Smooth muscle cell (in vitro differentiated cells): Measurements from ENCODE around the gene INPP5A. TPM values are rescaled to one million over a fixed set of nuclear protein-coding genes. Genes with fewer than 3 reads are reported as not detected.

Experiments used
- DNase-seq: peaks from one replicate; lab custom pipeline; 2025; ENCODE audit not compliant: unreplicated experiment; lab: John Stamatoyannopoulos, UW
- H2AFZ ChIP-seq: fragments of 200-600 bp; sonication (generic); 2 replicates; pipeline ENCODE4 v1.6.0; 2016; ENCODE audit warnings: antibody characterized with exemption, low read depth, mild to moderate bottlenecking
- H3F3A ChIP-seq: fragments of 200-600 bp; sonication (generic); 2 replicates; pipeline ENCODE4 v1.6.0; 2017; ENCODE audit warnings: antibody characterized with exemption, low read depth
- H3K27ac ChIP-seq: fragments of 200-600 bp; sonication (generic); 2 replicates; pipeline ENCODE4 v1.5.1; 2016; ENCODE audit warnings: low read depth, mild to moderate bottlenecking
- H3K27me3 ChIP-seq: fragments of 200-600 bp; sonication (generic); 2 replicates; pipeline ENCODE4 v1.6.1; 2016; ENCODE audit warnings: low read depth, mild to moderate bottlenecking
- H3K36me3 ChIP-seq: fragments of 200-600 bp; sonication (generic); 2 replicates; pipeline ENCODE4 v1.5.1; 2016; ENCODE audit warnings: low read depth
- H3K4me1 ChIP-seq: fragments of 200-600 bp; sonication (generic); 2 replicates; pipeline ENCODE4 v1.5.1; 2016; ENCODE audit warnings: low read depth
- H3K4me2 ChIP-seq: fragments of 200-600 bp; sonication (generic); 2 replicates; pipeline ENCODE4 v1.6.0; 2016; ENCODE audit warnings: mild to moderate bottlenecking
- H3K4me3 ChIP-seq: fragments of 200-600 bp; sonication (generic); 2 replicates; pipeline ENCODE4 v1.5.1; 2016; ENCODE audit warnings: mild to moderate bottlenecking
- H3K79me2 ChIP-seq: fragments of 200-600 bp; sonication (generic); 2 replicates; pipeline ENCODE4 v1.6.0; 2016; ENCODE audit warnings: low read depth, mild to moderate bottlenecking
- H3K9ac ChIP-seq: fragments of 200-600 bp; sonication (generic); 2 replicates; pipeline ENCODE4 v1.6.0; 2016; ENCODE audit warnings: low read depth
- H3K9me3 ChIP-seq: fragments of 200-600 bp; sonication (generic); replicated peaks from 2 replicates; pipeline ENCODE4 v1.5.1; 2016; ENCODE audit warnings: low read depth
- H4K20me1 ChIP-seq: fragments of 200-600 bp; sonication (generic); 2 replicates; pipeline ENCODE4 v1.6.0; 2016; ENCODE audit warnings: low read depth
- CTCF ChIP-seq: fragments of 200-600 bp; sonication (generic); IDR thresholded peaks from 2 replicates; pipeline ENCODE4 v1.5.1; 2017; ENCODE audit warnings: borderline replicate concordance, mild to moderate bottlenecking, antibody characterized with exemption; ENCODE audit not compliant: insufficient read depth, poor library complexity, severe bottlenecking
- WGBS: methylation state at CpG from one replicate; pipeline ENCODE4 v1.1.7; 2016; ENCODE audit warnings: low lambda C conversion rate; 5-methylcytosine and 5-hydroxymethylcytosine counted together
- polyA plus RNA-seq: library from polyadenylated mRNA; unstranded; fragments of >200 nt; fragmentation: Nextera tagmentation; extraction: Ambion mirVana; gene quantifications from 2 replicates; pipeline ENCODE4 v1.2.1, GENCODE V29; 2016
- total RNA-seq: library from RNA; depleted of rRNA; stranded (reverse); fragments of >200 nt; gene quantifications from 2 replicates; pipeline ENCODE4 v1.2.3, GENCODE V29; 2014

INPP5A gene
- total and polyA plus RNA-seq, 2 experiments from 2014 or later = 48.0 to 55.9 TPM

- no peak overlapping the region for H3K27ac ChIP-seq
Measured at GRCh38 chr10:132521041-132521465, 16.5 kb upstream of the INPP5A start.

GRCh38 chr10:132521466-132522102, 16.0 kb upstream of the INPP5A start:
- Histone ChIP-seq H3K79me2 (no peaks in the 10 kb centered on the region), H3K36me3 (no peaks in the 10 kb centered on the region), H3K27me3 (no peaks in the 10 kb centered on the region), H2AFZ (no peak overlapping the region), H3K4me1 (peaks cover 17% of the 10 kb centered on the region), H3K9ac (no peak overlapping the region), H3K4me3 (no peak overlapping the region), H3K27ac (no peak overlapping the region), H3K4me2 (no peak overlapping the region), H3K9me3 (no peaks in the 10 kb centered on the region), H4K20me1 (no peaks in the 10 kb centered on the region), H3F3A (no peaks in the 10 kb centered on the region)
- TF ChIP-seq CTCF = no peak
- no peak for DNase-seq
- WGBS = 95% methylated on average over 19 of the region's 19 CpGs

More at GRCh38 chr10:132521041-132521465, 16.5 kb upstream of the INPP5A start:
- H3K4me2 ChIP-seq = no peak overlapping the region
- H3K36me3 ChIP-seq = no peaks in the 10 kb centered on the region
- H3K9ac ChIP-seq = no peak overlapping the region
- no peak for DNase-seq
- no peak for TF ChIP-seq CTCF
- no peaks in the 10 kb centered on the region for H3K27me3 ChIP-seq
- no peaks in the 10 kb centered on the region for H3K79me2 ChIP-seq
- no peak overlapping the region for H3K4me3 ChIP-seq
- 89% methylated on average over 14 of the region's 14 CpGs for WGBS
- H3K9me3 ChIP-seq = no peaks in the 10 kb centered on the region
- H4K20me1 ChIP-seq = no peaks in the 10 kb centered on the region
- no peak overlapping the region for H2AFZ ChIP-seq
- H3K4me1 ChIP-seq = peaks cover 17% of the 10 kb centered on the region
- H3F3A ChIP-seq = no peaks in the 10 kb centered on the region

- Histone ChIP-seq H2AFZ (no peak overlapping the region), H3F3A (no peaks in the 10 kb centered on the region), H4K20me1 (no peaks in the 10 kb centered on the region), H3K4me3 (no peak overlapping the region), H3K9ac (no peak overlapping the region), H3K4me1 (peaks cover 7% of the 10 kb centered on the region), H3K4me2 (no peak overlapping the region), H3K79me2 (no peaks in the 10 kb centered on the region), H3K36me3 (no peaks in the 10 kb centered on the region), H3K9me3 (no peaks in the 10 kb centered on the region), H3K27me3 (no peaks in the 10 kb centered on the region), H3K27ac (no peak overlapping the region)
- DNase-seq = no peak
- no peak for TF ChIP-seq CTCF
- WGBS = 93% methylated on average over 14 of the region's 14 CpGs
Measured at GRCh38 chr10:132522521-132523411, 14.8 kb upstream of the INPP5A start.
